ENCODE results near the gene SPZ1.
"Not testable (repeated sequence)": the region's sequence is repeated elsewhere in the genome, so short reads cannot be mapped to it uniquely, and the experiment has no call there.

SPZ1 gene

GRCh38 chr5:80291761-80292160, 28.0 kb upstream of the SPZ1 start:
- Histone ChIP-seq H3K4me1 (no peaks in the 10 kb centered on the region), H3K27me3 (no peaks in the 10 kb centered on the region), H3K4me2 (no peak overlapping the region), H3K4me3 (no peak overlapping the region), H3K9ac (no peak overlapping the region), H3K27ac (no peak overlapping the region), H3K36me3 (no peaks in the 10 kb centered on the region), H4K20me1 (no peaks in the 10 kb centered on the region), H3K9me3 (peaks cover 5% of the 10 kb centered on the region; the same call in 1 of the 2 replicates)
- no peak for TF ChIP-seq Cebpa-rat (IDR thresholded peaks at IDR 0.05)

- Histone ChIP-seq H3K27ac (no peak overlapping the region), H3K4me2 (no peak overlapping the region), H3K4me1 (no peaks in the 10 kb centered on the region), H4K20me1 (no peaks in the 10 kb centered on the region), H3K36me3 (no peaks in the 10 kb centered on the region), H3K9me3 (peaks cover 15% of the 10 kb centered on the region), H3K4me3 (no peak overlapping the region), H3K27me3 (no peaks in the 10 kb centered on the region), H3K9ac (no peak overlapping the region)
- no peak for TF ChIP-seq Cebpa-rat (IDR thresholded peaks at IDR 0.05)
These were observed 23.7 kb upstream of the SPZ1 start for GRCh38 chr5:80296121-80296520.

GRCh38 chr5:80299601-80300000, 20.2 kb upstream of the SPZ1 start:
- Histone ChIP-seq H3K27me3 (no peaks in the 10 kb centered on the region), H3K9ac (no peak overlapping the region), H3K4me3 (no peak overlapping the region), H3K27ac (no peak overlapping the region), H3K9me3 (peaks cover 10% of the 10 kb centered on the region), H3K4me1 (peaks cover 4% of the 10 kb centered on the region; the same call in 1 of the 2 replicates), H3K36me3 (no peaks in the 10 kb centered on the region), H3K4me2 (no peak overlapping the region), H4K20me1 (no peaks in the 10 kb centered on the region)
- TF ChIP-seq Cebpa-rat (IDR thresholded peaks at IDR 0.05), result no peak

- Histone ChIP-seq H3K27me3 (no peaks in the 10 kb centered on the region), H3K4me3 (no peak overlapping the region), H4K20me1 (no peaks in the 10 kb centered on the region), H3K4me2 (no peak overlapping the region), H3K4me1 (peaks cover 4% of the 10 kb centered on the region; the same call in 1 of the 2 replicates), H3K9ac (no peak overlapping the region), H3K9me3 (peaks cover 10% of the 10 kb centered on the region), H3K36me3 (no peaks in the 10 kb centered on the region), H3K27ac (no peak overlapping the region)
- TF ChIP-seq Cebpa-rat (IDR thresholded peaks at IDR 0.05), result no peak
These were observed 19.7 kb upstream of the SPZ1 start for GRCh38 chr5:80300125-80300524.

- H3K4me3 ChIP-seq, H4K20me1 ChIP-seq, H3K9me3 ChIP-seq, H3K27ac ChIP-seq, H3K4me2 ChIP-seq, H3K36me3 ChIP-seq, H3K9ac ChIP-seq, H3K4me1 ChIP-seq, H3K27me3 ChIP-seq: not testable (repeated sequence)
These were observed 19.0 kb upstream of the SPZ1 start for GRCh38 chr5:80300796-80301195.

DNA sequence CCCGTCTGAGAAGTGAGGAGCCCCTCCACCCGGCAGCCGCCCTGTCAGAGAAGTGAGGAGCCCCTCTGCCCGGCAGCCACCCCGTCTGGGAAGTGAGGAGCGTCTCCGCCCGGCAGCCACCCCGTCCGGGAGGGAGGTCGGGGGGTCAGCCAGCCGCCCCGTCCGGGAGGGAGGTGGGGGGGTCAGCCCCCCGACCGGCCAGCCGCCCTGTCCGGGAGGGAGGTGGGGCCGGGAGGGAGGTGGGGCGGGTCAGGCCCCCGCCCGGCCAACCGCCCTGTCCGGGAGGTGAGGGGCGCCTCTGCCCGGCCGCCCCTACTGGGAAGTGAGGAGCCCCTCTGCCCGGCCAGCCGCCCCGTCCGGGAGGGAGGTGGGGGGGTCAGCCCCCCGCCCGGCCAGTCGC, 18.5 kb upstream of the SPZ1 start:
- H3K36me3 ChIP-seq, H3K9me3 ChIP-seq, H3K4me2 ChIP-seq, H3K9ac ChIP-seq, H3K27ac ChIP-seq, H3K4me3 ChIP-seq, H4K20me1 ChIP-seq, H3K4me1 ChIP-seq, H3K27me3 ChIP-seq: not testable (repeated sequence)

- H3K9ac ChIP-seq, result no peak overlapping the region
- peaks cover 10% of the 10 kb centered on the region for H3K9me3 ChIP-seq
- peaks cover 4% of the 10 kb centered on the region; the same call in 1 of the 2 replicates for H3K4me1 ChIP-seq
- no peak overlapping the region for H3K4me3 ChIP-seq
- H3K27ac ChIP-seq, result no peak overlapping the region
- H4K20me1 ChIP-seq, result no peaks in the 10 kb centered on the region
- no peak for TF ChIP-seq Cebpa-rat (IDR thresholded peaks at IDR 0.05)
- no peaks in the 10 kb centered on the region for H3K36me3 ChIP-seq
- no peaks in the 10 kb centered on the region for H3K27me3 ChIP-seq
- no peak overlapping the region for H3K4me2 ChIP-seq
These were observed 17.2 kb upstream of the SPZ1 start for GRCh38 chr5:80302636-80303035.

- H3K4me2 ChIP-seq, result no peak overlapping the region
- no peaks in the 10 kb centered on the region for H3K27me3 ChIP-seq
These were observed 11.3 kb upstream of the SPZ1 start for GRCh38 chr5:80308526-80308925.

GRCh38 chr5:80309871-80310665, 9.7 kb upstream of the SPZ1 start:
- H3K4me2 ChIP-seq, result no peak overlapping the region
- peaks cover 35% of the 10 kb centered on the region for H3K9me3 ChIP-seq
- H4K20me1 ChIP-seq, result no peaks in the 10 kb centered on the region
- no peak overlapping the region for H3K9ac ChIP-seq
- H3K27me3 ChIP-seq, result no peaks in the 10 kb centered on the region
- TF ChIP-seq Cebpa-rat (IDR thresholded peaks at IDR 0.05), result no peak
- H3K36me3 ChIP-seq, result no peaks in the 10 kb centered on the region
- no peak overlapping the region for H3K27ac ChIP-seq
- no peaks in the 10 kb centered on the region for H3K4me1 ChIP-seq
- no peak overlapping the region for H3K4me3 ChIP-seq

More at GRCh38 chr5:80308526-80308925, 11.3 kb upstream of the SPZ1 start:
- Histone ChIP-seq H3K4me1 (no peaks in the 10 kb centered on the region), H4K20me1 (no peaks in the 10 kb centered on the region), H3K27ac (no peak overlapping the region), H3K9me3 (peaks cover 35% of the 10 kb centered on the region), H3K9ac (no peak overlapping the region), H3K4me3 (no peak overlapping the region), H3K36me3 (no peaks in the 10 kb centered on the region)
- no peak for TF ChIP-seq Cebpa-rat (IDR thresholded peaks at IDR 0.05)

DNA sequence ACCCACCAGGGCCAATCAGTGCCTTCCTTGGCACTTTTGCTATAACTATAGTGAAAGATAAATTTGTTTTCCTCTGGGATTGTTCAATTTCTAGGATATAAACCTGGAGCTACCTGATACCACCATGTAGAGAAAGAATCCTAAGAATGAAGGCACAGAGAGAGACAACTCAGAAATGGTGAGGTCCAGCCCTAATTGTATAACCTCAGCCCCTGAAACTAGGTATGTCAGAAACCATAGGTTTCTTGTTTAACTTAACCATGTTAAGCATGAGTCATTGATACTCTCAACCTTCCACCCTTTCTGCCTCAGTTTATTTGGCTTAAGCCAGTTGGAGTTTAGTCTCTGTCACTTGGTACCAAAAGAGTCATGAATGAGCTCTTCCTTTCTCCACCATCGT, 4.6 kb upstream of the SPZ1 start:
- Histone ChIP-seq H3K27me3 (no peaks in the 10 kb centered on the region), H3K27ac (no peak overlapping the region), H3K9ac (no peak overlapping the region), H3K4me3 (no peak overlapping the region), H3K4me2 (no peak overlapping the region), H3K36me3 (no peaks in the 10 kb centered on the region), H3K9me3 (peaks cover 22% of the 10 kb centered on the region), H3K4me1 (peaks cover 14% of the 10 kb centered on the region), H4K20me1 (no peaks in the 10 kb centered on the region)
- no peak for TF ChIP-seq Cebpa-rat (IDR thresholded peaks at IDR 0.05)

GRCh38 chr5:80318212-80318611, 1.6 kb upstream of the SPZ1 start:
- H3K9me3 ChIP-seq, result peaks cover 10% of the 10 kb centered on the region
- no peaks in the 10 kb centered on the region for H4K20me1 ChIP-seq
- TF ChIP-seq Cebpa-rat (IDR thresholded peaks at IDR 0.05), result no peak
- peak overlapping the region; percentile 25; the same call in 1 of the 2 replicates for H3K4me2 ChIP-seq
- no peak overlapping the region for H3K27ac ChIP-seq
- H3K4me3 ChIP-seq, result no peak overlapping the region
- H3K27me3 ChIP-seq, result no peaks in the 10 kb centered on the region
- H3K4me1 ChIP-seq, result peaks cover 14% of the 10 kb centered on the region
- H3K9ac ChIP-seq, result no peak overlapping the region
- no peaks in the 10 kb centered on the region for H3K36me3 ChIP-seq

Measured in BLaER1 (cell line).